ENCODE data around the gene TRIO.
"Not testable (repeated sequence)": the region's sequence is repeated elsewhere in the genome, so short reads cannot be mapped to it uniquely, and the experiment has no call there.

The TRIO gene

DNA sequence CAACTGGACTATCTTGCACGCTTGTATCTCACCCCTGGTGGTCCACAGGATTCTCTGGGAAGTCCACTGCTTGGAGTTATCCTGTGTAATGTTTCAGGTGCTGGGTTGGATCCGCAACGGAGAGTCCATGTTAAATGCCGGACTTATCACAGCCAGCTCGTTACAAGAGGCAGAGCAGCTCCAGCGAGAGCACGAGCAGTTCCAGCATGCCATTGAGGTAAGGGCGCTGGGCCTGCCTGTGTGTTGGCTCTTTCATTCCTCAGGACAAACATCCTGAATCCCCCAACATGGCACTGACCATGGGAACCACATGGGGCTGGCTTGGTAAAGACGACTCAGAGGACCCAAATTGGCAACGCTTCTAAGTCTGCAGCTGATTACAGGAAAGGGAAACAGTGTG, 223.6 kb downstream of the TRIO start:
- no peak for ATAC-seq

GRCh38 chr5:14367364-14367763, 224.2 kb downstream of the TRIO start:
- no peak for ATAC-seq

GRCh38 chr5:14369780-14370179, 226.6 kb downstream of the TRIO start:
- ATAC-seq: no peak

DNA sequence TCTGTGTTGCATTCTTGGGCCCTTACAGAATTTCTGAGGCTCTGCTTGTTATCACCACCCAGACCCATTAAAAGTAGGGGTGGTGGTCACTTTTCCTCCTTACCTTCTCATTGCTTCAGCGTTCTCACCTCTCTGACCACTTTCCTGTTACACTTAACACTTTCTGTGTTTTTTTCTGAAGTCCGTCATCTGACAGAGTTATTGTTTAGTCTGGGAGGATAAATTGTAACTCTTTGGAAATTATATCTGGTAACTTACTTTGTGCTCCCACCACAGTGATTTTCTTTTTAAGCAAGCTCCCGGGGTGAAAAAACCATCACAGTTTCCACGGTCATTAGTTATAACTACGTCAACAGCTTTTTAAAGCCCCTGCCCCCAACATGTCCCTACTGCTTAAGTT, 227.2 kb downstream of the TRIO start:
- no peak for ATAC-seq

- no peak for ATAC-seq
These were observed 230.5 kb downstream of the TRIO start for GRCh38 chr5:14373685-14374084.

- ATAC-seq: no peak
These were observed 231.0 kb downstream of the TRIO start for GRCh38 chr5:14374100-14374499.

DNA sequence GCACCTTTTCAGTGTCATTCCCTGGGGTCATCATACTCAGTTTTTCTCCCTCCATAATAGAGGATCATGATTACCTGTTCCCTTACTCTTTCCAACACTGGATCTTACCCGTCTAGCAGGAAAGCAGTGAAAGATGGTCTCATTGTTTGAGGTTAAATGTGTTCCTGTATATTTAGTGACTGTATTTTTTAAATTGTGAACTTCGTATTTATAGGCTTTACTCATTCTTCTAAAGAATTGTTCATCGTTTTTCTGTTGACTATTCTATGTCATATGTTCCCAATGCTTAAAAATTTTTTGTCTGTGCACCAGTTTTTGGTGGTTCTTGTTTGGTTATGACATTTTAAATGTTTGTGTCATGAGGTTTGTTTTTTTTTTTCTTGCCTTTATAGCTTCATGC, 233.6 kb downstream of the TRIO start:
- ATAC-seq: no peak

GRCh38 chr5:14379739-14380497, 236.8 kb downstream of the TRIO start:
- no peak for ATAC-seq

DNA sequence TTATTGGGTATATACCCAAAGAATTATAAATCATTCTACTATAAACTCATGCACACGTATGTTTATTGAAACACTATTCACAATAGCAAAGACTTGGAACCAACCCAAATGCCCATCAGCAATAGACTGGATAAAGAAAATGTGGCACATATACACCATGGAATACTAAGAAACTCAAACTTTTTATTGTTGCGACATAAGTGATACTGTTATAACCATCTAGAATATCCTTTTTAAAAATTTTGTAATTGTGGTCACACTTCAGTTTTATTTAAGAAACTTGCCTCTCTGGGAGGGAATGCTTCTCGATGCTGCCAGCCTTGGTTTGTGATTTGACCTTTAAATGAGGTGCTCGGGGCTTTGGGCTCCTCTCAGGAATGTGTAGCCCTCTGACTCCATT, 237.6 kb downstream of the TRIO start:
- ATAC-seq: no peak

DNA sequence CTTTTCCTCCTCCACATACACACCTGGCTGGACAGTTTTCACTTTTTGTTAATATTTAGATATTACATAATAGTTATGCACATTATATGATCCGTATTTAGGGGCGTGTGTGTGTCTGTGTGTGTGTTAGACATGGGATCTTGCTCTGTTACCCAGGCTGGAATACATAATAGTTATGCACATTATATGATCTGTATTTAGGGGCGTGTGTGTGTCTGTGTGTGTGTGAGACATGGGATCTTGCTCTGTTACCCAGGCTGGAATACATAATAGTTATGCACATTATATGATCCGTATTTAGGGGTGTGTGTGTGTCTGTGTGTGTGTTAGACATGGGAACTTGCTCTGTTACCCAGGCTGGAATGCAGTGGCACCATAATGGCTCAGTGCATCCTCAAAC, 239.5 kb downstream of the TRIO start:
- no peak for ATAC-seq

GRCh38 chr5:14383923-14384322, 240.8 kb downstream of the TRIO start:
- ATAC-seq: no peak

GRCh38 chr5:14385019-14385418, 241.9 kb downstream of the TRIO start:
- ATAC-seq: no peak

GRCh38 chr5:14386884-14387624, 243.9 kb downstream of the TRIO start:
- ATAC-seq: no peak

DNA sequence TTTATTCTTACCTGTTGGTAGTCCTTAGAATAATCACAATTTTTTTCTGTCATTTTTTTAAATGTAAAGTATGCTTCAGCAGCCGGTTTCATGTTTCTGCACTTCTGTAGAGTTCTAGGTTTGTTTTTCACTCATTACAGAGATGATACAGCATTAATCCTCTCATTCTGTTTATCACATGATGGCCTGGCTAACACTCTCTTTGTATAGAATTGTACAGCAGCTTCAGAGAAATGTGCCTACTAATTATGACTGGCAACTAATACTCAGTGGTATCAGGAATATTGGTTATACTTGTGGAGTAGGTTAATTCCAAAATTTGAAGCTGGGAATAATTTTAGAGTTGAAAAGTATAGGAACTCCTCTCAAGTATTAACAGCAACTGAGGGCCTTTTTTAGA, 245.6 kb downstream of the TRIO start:
- no peak for ATAC-seq

GRCh38 chr5:14392552-14392951, 249.4 kb downstream of the TRIO start:
- not testable (repeated sequence) for ATAC-seq

DNA sequence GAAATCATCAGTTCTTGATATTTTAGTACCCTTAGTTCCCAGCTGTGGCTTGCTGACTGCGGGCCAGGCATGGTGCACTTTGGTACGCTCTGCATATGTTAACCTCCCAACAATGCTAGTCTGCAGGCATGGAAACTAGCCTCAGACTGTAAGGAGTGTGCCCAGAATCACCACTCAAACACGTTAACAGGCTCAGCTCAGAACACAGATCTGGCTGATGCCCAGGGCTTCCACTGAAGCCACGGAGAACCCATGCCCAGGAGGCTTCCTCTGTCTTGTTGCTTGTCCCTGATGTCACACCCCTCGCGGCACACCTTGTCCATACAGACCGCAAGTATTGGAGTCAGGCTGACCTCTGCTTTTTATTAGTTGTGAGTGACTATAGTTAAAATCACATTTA, 251.2 kb downstream of the TRIO start:
- no peak for ATAC-seq

- no peak for ATAC-seq
These were observed 252.3 kb downstream of the TRIO start for GRCh38 chr5:14395411-14395810.

- no peak for ATAC-seq
These were observed 252.9 kb downstream of the TRIO start for GRCh38 chr5:14396066-14396465.

DNA sequence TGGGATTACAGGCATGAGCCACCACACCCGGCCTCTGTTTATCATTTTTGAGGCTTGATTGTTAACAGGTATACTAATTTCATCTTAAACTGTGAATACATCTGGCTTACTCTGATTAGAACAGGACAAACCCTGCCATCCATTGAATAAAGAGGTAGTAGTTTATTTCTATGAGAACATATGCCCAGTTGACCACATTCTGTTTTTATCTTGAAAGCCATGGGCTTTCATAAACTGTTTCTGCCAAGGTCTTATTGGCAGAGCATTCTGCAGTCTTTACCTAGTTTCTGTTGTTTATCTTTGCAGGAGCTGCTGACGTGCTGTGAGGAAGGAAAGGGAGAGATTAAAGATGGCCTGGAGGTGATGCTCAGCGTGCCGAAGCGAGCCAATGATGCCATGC, 253.6 kb downstream of the TRIO start:
- ATAC-seq: no peak

DNA sequence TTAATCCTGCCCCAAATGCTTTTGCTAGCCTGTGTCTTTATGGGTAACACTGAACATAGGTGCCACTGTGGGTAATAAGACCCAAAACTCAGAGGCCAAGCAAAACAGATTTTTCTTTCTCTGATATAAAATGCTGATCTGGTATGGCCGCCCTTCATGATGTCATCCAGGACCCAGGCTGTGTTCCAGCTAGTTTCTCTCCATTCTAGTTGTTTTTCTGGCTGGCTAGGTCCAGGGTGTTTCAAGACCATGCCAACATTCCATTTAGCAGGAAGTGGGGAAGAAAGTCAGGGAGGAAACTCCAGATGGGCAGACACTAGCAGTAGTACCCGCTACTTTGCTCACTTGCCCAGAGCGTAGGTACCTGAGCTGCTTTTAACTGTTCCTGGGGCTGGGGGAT, 254.6 kb downstream of the TRIO start:
- no peak for ATAC-seq

DNA sequence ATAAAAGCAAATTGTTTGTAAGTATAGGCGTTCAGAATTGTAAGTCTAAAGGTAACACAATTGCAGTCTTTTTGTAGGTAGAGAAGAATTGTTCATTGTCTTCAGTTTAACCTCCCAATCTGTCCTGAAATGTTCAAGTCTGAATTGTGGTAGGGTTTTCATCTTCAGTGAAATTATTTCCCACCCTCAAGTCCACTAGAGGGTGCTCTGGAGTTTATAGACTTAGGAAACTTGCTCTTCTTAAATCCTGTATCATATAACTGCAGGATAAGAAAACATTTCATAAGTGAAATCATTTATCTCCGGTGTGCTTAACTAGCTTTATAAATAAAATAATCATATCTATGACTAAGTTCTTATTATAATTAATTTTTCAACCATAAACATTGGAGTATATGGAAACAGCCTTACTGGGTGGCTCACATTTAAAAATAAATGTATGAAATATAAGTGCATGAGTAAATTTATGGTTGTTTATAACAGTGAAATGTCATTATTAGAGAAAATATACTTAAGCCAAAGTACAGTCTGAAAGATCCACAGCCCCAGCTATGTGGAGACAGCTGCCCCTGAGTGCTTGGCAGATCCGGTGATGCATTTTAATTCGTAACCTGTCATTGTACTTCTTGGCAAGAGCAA, 256.0 kb downstream of the TRIO start:
- no peak for ATAC-seq

DNA sequence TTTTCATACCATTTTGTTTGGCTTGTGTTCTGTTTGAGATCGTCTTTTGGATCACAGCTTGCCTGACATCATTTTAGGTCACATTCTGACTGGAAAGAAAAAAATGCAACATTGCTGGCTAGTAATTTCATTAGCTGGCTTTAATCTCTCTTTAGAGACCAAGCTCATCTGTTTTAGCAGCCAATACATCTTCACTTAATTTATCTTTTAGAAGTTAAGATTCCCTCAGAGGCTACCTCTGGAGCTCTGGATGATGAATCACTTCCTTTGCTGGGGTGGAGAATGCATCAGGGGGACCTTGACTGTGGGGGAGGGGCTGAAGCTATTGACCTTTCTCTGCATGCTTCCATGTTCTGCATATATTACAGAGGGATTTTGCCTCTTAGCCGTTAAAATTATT, 256.9 kb downstream of the TRIO start:
- no peak for ATAC-seq

DNA sequence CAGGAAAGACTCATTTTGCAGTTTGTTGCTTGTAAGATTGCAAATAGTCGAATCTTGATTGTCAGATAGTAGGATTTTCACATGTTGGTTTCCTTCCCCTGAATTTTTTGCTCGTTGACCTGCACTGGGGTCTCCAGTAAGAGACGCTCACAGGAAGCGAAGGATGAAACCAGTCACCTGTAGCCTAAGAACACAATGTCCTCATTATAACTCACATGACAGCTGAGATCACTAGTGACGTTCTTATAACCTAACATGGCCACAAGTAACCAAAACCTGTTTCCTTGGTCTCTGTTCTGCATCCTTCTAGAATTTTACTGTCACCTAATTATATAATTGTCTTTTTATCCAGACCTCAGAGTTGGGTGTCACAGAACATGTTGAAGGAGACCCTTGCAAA, 257.5 kb downstream of the TRIO start:
- no peak for ATAC-seq

GRCh38 chr5:14401639-14402038, 258.5 kb downstream of the TRIO start:
- ATAC-seq: no peak

Measured in activated CD4-positive, CD25-positive, alpha-beta regulatory T cell treated with anti-CD3 and anti-CD28 coated beads, Interleukin-2, amount 50 U/mL, for 24 hours (primary cell).